ENCODE data around the gene MACROD1. TPM values are rescaled to one million over a fixed set of nuclear protein-coding genes. Genes with fewer than 3 reads are reported as not detected.

The MACROD1 gene
- total and polyA plus RNA-seq, 2 donors (not counting 3 experiments of a cell fraction or from before 2014, with no cell fraction given), result 11.0 to 16.2 TPM

- no peak overlapping the region for H3K4me2 ChIP-seq (ENCODE audit: insufficient read depth, low read length)
- BruUV-seq (replicated peaks), result no TSS peak
- FAIRE-seq (no peak), DNase-seq (ENCODE audit: low read depth, low spot score) (no peak)
- ChIA-PET CTCF (interaction anchor here (1.4 kb wide), 1 partner anchor 11 kb away, joined by 3 read pairs; no protein-coding TSS in a partner anchor), POLR2A (no interaction called here)
- TF ChIP-seq POLR2AphosphoS5 (IDR thresholded peaks at IDR 0.05; ENCODE audit: insufficient read depth, low read depth, low read length) (no peak), MYC (IDR thresholded peaks at IDR 0.05; ENCODE audit: low read depth, low read length) (no peak), POLR2A (IDR thresholded peaks at IDR 0.05; ENCODE audit: low read depth, low read length) (no peak), EZH2 (IDR thresholded peaks at IDR 0.05; ENCODE audit: borderline replicate concordance, low read depth, low read length, severe bottlenecking) (no peak), FOS (IDR thresholded peaks at IDR 0.05; ENCODE audit: borderline replicate concordance, insufficient read depth, low read length) (no peak), MAX (IDR thresholded peaks at IDR 0.05; ENCODE audit: insufficient read depth, insufficient read length) (no peak), GATA2 (IDR thresholded peaks at IDR 0.05; ENCODE audit: insufficient read depth, insufficient read length, low read depth, low read length) (no peak), JUN (IDR thresholded peaks at IDR 0.05; ENCODE audit: borderline replicate concordance, insufficient read depth, insufficient read length, low read depth) (no peak), CTCF (IDR thresholded peaks at IDR 0.05; ENCODE audit: extremely low read depth in 1 of 2, insufficient read depth in 1 of 2, low read depth in 1 of 2, low read length in 2 of 2) (no peak)
- H3K27ac ChIP-seq (ENCODE audit: insufficient read depth, low read depth, low read length), result no peak overlapping the region
- no peaks in the 10 kb centered on the region for H4K20me1 ChIP-seq (replicated peaks; ENCODE audit: control insufficient read depth, extremely low read depth, insufficient read depth, low read length)
- intact Hi-C loops (cut with micrococcal nuclease) (no loop called here), dilution Hi-C loops (cut with MboI; ENCODE audit: extremely low pct_ligation_motif_present, low sequenced_read_pairs) (no loop called here)
- H3K4me1 ChIP-seq (ENCODE audit: control insufficient read depth, extremely low read depth, insufficient read depth, low read length), result no peaks in the 10 kb centered on the region
- H3K79me2 ChIP-seq (ENCODE audit: control insufficient read depth, insufficient read depth, low read length), result no peaks in the 10 kb centered on the region
- H3K9me3 ChIP-seq (replicated peaks; ENCODE audit: control insufficient read depth, insufficient read depth, low read length), result no peaks in the 10 kb centered on the region
- no peaks in the 10 kb centered on the region for H3K36me3 ChIP-seq (ENCODE audit: control insufficient read depth in 2 of 2, extremely low read depth in 1 of 2, insufficient read depth in 2 of 2, low read length in 2 of 2)
- no peak overlapping the region for H2AFZ ChIP-seq (ENCODE audit: low read depth, low read length)
- no peak overlapping the region for H3K9ac ChIP-seq (replicated peaks; ENCODE audit: extremely low read depth, insufficient read depth, low read length)
- no peak overlapping the region for H3K4me3 ChIP-seq (replicated peaks in 1 of 3; ENCODE audit: insufficient read depth in 1 of 3, low read depth in 1 of 3, low read length in 3 of 3)
- H3K9me1 ChIP-seq (replicated peaks; ENCODE audit: control insufficient read depth, extremely low read depth, insufficient read depth, low read length), result no peaks in the 10 kb centered on the region
- no peaks in the 10 kb centered on the region for H3K27me3 ChIP-seq (ENCODE audit: control insufficient read depth in 2 of 2, insufficient read depth in 2 of 2, low read length in 2 of 2)
Observed at GRCh38 chr11:64077607-64078006, 88.3 kb downstream of the MACROD1 start.

Data from endothelial cell of umbilical vein (primary cell).